Heart right ventricle (tissue), 16 donors: Measurements from ENCODE around the gene NOD1. TPM values are rescaled to one million over a fixed set of nuclear protein-coding genes. Genes with fewer than 3 reads are reported as not detected.

Experiments used
- ATAC-seq, 8 donors: fragments of 200-7000 bp; cut with Tn5 transposase; one replicate each; pipeline ENCODE4 v1.9.1; 2020; ENCODE audit warnings: mild to moderate bottlenecking in 8 of 8, moderate library complexity in 8 of 8, moderate number of reproducible peaks in 1 of 8
- DNase-seq, 2 donors: peaks; one replicate each; pipeline ENCODE4 v3.0.0-alpha.2; 2020
- H3K27ac ChIP-seq, 10 donors: fragments of 200-600 bp; sonication (generic) in 2 of 10; one replicate each; pipeline versions ENCODE4 v1.5.0 to v1.8.0; 2020 to 2022; ENCODE audit warnings: mild to moderate bottlenecking in 3 of 10
- H3K27me3 ChIP-seq, 7 donors: fragments of 200-600 bp; one replicate each; pipeline ENCODE4 v1.8.0; 2021 to 2022; ENCODE audit warnings: mild to moderate bottlenecking in 2 of 7
- H3K36me3 ChIP-seq, 9 donors: fragments of 200-600 bp; sonication (generic) in 1 of 9; one replicate each; pipeline versions ENCODE4 v1.5.0 to v1.8.0; 2020 to 2022; ENCODE audit warnings: mild to moderate bottlenecking in 2 of 9
- H3K4me1 ChIP-seq, 9 donors: fragments of 200-600 bp; sonication (generic) in 1 of 9; one replicate each; pipeline versions ENCODE4 v1.5.0 to v1.8.0; 2020 to 2022; ENCODE audit warnings: mild to moderate bottlenecking in 4 of 9
- H3K4me3 ChIP-seq, 10 donors: fragments of 200-600 bp; sonication (generic) in 2 of 10; one replicate each; pipeline versions ENCODE4 v1.5.0 to v1.8.0; 2020 to 2022; ENCODE audit warnings: mild to moderate bottlenecking in 7 of 10, moderate library complexity in 2 of 10
- H3K9me3 ChIP-seq, 11 donors: fragments of 200-600 bp in 10 of 11; sonication (generic) in 2 of 11; one replicate each; pipeline versions ENCODE4 v1.5.0 to v1.8.0; 2013 to 2022; ENCODE audit warnings: mild to moderate bottlenecking in 2 of 11, control low read depth in 1 of 11, moderate library complexity in 1 of 11
- WGBS, 2 donors: extraction: QIAGEN DNeasy Blood & Tissue Kit; methylation state at CpG; one replicate each; pipeline ENCODE4 v1.1.7; 2013; ENCODE audit warnings: inconsistent platforms in 1 of 2; 5-methylcytosine and 5-hydroxymethylcytosine counted together
- intact Hi-C, 10 donors: fragments of 100-400 bp; cut with DNase I; formaldehyde crosslinking; loops; one replicate each; pipeline versions ENCODE4 v1.11.1 to v1.14.2; 2022
- polyA plus RNA-seq, 2 donors: library from polyadenylated mRNA; stranded (reverse); fragments of 200-250 nt; gene quantifications; one replicate each; pipeline ENCODE4 v1.2.3, GENCODE V29; 2013
- total RNA-seq, 10 donors: library from RNA; stranded (reverse); fragmentation: NEBNext Ultra II Directional in 3 of 10; extraction: Animal tissue kit (Norgen Biotek cat#: 25700) in 3 of 10; gene quantifications; one replicate each; pipeline versions ENCODE4 v1.2.1 to v1.2.4, GENCODE V29; 2021 to 2023
- TF ChIP-seq, protein P1 (sequence below), 9 donors: fragments of 200-600 bp; sonication (generic) in 2 of 9; IDR thresholded peaks; one replicate each; pipeline versions ENCODE4 v1.5.0 to v1.8.0; 2021 to 2022; ENCODE audit warnings: antibody characterized with exemption in 9 of 9, mild to moderate bottlenecking in 5 of 9, moderate library complexity in 1 of 9
- donor health status: Arrhythmogenic right ventricular cardiomyopathy.
- donor health status: ischemic (EF 13 %, LVEDD 7.1; RV severe dilation, severe dysfunction).
- donor health status: healthy with polysubstance abuse.
- donor health status: DM: no; HTN: yes; CAD: no.
- donor health status: DM: no; HTN: no; CAD: no.
- donor health status: ischemic (EF 25% LVEDD 6.9; RV normal size, moderate dysfunction).
- donor health status: ischemic (EF 25% LVEDD 5.7; RV mildly dilated, moderate dysfunction).
- donor health status: healthy.
- donor health status: DM: yes; HTN: yes; CAD: no.
- donor health status: Ischemic cardiomyopathy.
- donor health status: ischemic (EF 35%, LVEDD 5.7; RV mildly dilated, moderate dysfunction).
- donor health status: nonischemic (EF 11% LVEDD 7.7; RV severe dilation, severe dysfunction).
- donor health status: DM: yes; HTN: yes; CAD: no.
- donor health status: PGD.
- donor health status: ischemic (EF 29% LVEDD 5.4; RV normal size, mild dysfunction).
- donor health status: nonischemic (EF 23%, LVEDD 6.1; RV moderate dilation, normal function).

The NOD1 gene
- total and polyA plus RNA-seq, 12 donors = 6.3 to 19.1 (median 8.6) TPM

DNA sequence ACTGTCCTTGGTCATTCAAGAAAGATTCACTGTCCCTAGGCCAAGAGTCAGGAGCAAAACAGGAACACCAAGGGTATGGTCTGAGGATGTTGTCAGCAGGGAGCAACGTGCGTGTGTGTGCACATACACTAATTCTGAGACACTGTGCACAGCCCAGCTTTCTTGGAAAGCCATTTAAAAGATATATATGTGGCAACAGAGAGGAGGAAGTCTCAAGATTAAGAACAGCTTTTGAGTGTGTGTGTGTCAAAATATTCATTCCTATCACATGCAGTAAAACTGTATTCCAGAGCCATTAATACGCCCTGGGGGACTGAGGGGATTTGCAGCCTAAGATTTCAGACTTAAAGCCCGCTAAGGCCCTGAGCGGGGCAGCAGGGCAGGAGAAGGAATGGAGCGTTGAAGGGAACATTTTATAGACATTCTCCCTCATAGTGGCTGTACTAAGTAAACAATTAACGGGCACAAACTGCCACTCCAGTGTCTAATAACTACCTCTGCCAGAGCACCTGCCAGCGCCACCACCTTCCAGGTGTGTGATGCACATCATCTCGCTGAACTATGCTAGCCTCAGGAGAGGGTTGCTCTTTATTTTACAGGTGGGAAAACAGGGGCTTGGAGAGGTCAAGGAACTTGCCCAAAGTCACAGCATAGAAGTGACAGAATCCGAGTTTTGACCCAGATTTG, 2.0 kb downstream of the NOD1 start:
- Histone ChIP-seq H3K4me1 (peaks cover 22 to 75% (median 70%) of the 10 kb centered on the region in 9 donors), H3K36me3 (peaks cover 0 to 5% (median 0%) of the 10 kb centered on the region in 9 donors), H3K27me3 (no peaks in the 10 kb centered on the region), H3K4me3 (peak overlapping the region in 7 of 10 donors; percentile 60 to 88 (median 81)), H3K27ac (peak overlapping the region in 6 of 10 donors; percentile 96 to 99 (median 96)), H3K9me3 (no peaks in the 10 kb centered on the region)
- intact Hi-C loops = loop anchor here in 1 of 10 donors (10.0 kb wide), 1 partner anchor 192 kb away; the partner anchor contains the start of gene ZNRF2
- ATAC-seq = no peak
- WGBS, 2 donors = 59 to 72% methylated on average over 10 of the region's 10 CpGs
- no peak for DNase-seq
- TF ChIP-seq, protein P1, sequence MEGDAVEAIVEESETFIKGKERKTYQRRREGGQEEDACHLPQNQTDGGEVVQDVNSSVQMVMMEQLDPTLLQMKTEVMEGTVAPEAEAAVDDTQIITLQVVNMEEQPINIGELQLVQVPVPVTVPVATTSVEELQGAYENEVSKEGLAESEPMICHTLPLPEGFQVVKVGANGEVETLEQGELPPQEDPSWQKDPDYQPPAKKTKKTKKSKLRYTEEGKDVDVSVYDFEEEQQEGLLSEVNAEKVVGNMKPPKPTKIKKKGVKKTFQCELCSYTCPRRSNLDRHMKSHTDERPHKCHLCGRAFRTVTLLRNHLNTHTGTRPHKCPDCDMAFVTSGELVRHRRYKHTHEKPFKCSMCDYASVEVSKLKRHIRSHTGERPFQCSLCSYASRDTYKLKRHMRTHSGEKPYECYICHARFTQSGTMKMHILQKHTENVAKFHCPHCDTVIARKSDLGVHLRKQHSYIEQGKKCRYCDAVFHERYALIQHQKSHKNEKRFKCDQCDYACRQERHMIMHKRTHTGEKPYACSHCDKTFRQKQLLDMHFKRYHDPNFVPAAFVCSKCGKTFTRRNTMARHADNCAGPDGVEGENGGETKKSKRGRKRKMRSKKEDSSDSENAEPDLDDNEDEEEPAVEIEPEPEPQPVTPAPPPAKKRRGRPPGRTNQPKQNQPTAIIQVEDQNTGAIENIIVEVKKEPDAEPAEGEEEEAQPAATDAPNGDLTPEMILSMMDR (IDR thresholded peaks at IDR 0.05) = no peak

DNA sequence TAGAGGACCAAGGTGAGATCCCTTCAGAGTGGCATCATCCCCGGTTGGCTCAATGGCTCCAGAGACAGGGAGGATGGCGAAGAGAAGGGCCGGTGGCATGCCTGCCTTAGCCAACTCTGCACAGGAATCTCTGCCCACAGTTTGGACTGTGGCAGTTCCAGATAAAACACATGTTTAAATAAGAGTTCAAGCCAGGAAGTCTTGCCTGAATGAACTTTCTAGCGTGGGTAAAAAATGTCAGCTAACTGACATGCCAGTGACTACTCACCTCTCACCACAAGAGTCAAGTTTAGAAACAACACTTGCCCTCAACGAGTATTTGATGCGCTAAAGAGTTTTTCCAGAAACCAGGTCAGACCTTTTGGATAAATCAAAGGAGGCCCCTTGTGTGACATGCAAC, 3.0 kb downstream of the NOD1 start:
- Histone ChIP-seq H3K27ac (peak overlapping the region in 8 of 10 donors; percentile 41 to 99 (median 64)), H3K4me3 (peak overlapping the region in 1 of 10 donors; percentile 81), H3K27me3 (no peaks in the 10 kb centered on the region), H3K36me3 (peaks cover 0 to 5% (median 0%) of the 10 kb centered on the region in 9 donors), H3K9me3 (no peaks in the 10 kb centered on the region), H3K4me1 (peaks cover 28 to 85% (median 80%) of the 10 kb centered on the region in 9 donors)
- peak in 1 of 8 donors; percentile 3 for ATAC-seq
- 38 to 45% methylated on average over 6 of the region's 6 CpGs for WGBS, 2 donors
- intact Hi-C loops = loop anchor here in 1 of 10 donors (10.0 kb wide), 1 partner anchor 191 kb away; the partner anchor contains the start of gene ZNRF2
- TF ChIP-seq, protein P1 (IDR thresholded peaks at IDR 0.05) = no peak
- no peak for DNase-seq

DNA sequence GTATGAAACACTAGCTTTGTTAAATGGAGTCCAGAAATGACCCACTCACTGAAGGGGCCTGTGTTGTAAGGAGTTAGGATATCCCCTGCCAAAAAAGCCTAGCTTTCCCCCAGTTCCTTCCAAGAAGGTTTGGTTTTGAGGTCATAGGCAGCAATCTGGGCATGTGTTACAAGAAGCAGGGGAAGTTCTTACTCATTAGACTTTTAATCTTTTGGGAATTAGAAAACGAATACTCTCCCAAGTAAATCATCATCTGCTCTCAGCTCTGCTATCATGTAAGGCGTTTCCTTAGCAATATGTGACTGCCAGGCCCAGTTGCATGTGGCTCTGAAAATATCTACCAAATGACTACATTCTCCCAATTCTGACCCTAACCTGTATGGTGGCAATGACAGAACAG, 3.7 kb downstream of the NOD1 start:
- WGBS, 2 donors = 36 to 42% methylated on average over 2 of the region's 2 CpGs
- H3K4me1 ChIP-seq = peaks cover 30 to 92% (median 87%) of the 10 kb centered on the region in 9 donors
- H3K4me3 ChIP-seq = no peak overlapping the region
- peak overlapping the region in 8 of 10 donors; percentile 46 to 99 (median 64) for H3K27ac ChIP-seq
- H3K9me3 ChIP-seq = no peaks in the 10 kb centered on the region
- H3K27me3 ChIP-seq = no peaks in the 10 kb centered on the region
- peaks cover 0 to 5% (median 0%) of the 10 kb centered on the region in 9 donors for H3K36me3 ChIP-seq
- TF ChIP-seq, protein P1 (IDR thresholded peaks at IDR 0.05) = no peak
- DNase-seq = no peak
- intact Hi-C loops = loop anchor here in 2 of 10 donors (5.0 to 10.0 kb wide), 2 partner anchors 32 to 190 kb away; partner anchors contain the start of gene ZNRF2 (in 1 of the 2)
- peak in 2 of 8 donors; percentile 4 to 18 for ATAC-seq

DNA sequence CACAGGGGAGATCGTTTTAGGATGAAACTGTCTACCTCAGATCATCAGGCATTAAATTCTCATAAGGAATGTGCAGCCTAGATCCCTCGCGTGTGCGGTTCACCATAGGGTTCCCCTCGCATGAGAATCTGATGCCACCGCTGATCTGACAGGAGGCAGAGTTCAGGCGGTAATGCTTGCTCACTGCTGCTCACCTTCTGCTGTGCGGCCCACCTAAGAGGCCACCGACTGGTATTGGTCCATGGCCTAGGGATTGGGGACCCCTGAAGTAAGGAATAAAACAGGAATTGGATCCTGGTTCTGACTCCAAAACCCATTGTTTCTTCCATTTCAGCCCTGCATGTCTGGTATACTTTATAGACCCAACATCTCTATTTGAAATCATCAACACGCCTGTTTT, 4.1 kb downstream of the NOD1 start:
- Histone ChIP-seq H3K27me3 (no peaks in the 10 kb centered on the region), H3K4me3 (no peak overlapping the region), H3K9me3 (no peaks in the 10 kb centered on the region), H3K4me1 (peaks cover 34 to 93% (median 90%) of the 10 kb centered on the region in 9 donors), H3K27ac (peak overlapping the region in 8 of 10 donors; percentile 46 to 99 (median 64)), H3K36me3 (peaks cover 0 to 5% (median 0%) of the 10 kb centered on the region in 9 donors)
- intact Hi-C loops = loop anchor here in 2 of 10 donors (5.0 to 10.0 kb wide), 2 partner anchors 33 to 190 kb away; partner anchors contain the start of gene ZNRF2 (in 1 of the 2)
- ATAC-seq (no peak), DNase-seq (no peak)
- TF ChIP-seq, protein P1 (IDR thresholded peaks at IDR 0.05) = no peak
- WGBS, 2 donors = 94% methylated on average over 10 of the region's 10 CpGs
